ENCODE results near the gene ZNF683. TPM values are rescaled to one million over a fixed set of nuclear protein-coding genes. Genes with fewer than 3 reads are reported as not detected.

The ZNF683 gene
- total and polyA plus RNA-seq, 9 of the 15 experiments (the other 6 are each of a cell fraction or from before 2014, with no cell fraction given) = not detected

DNA sequence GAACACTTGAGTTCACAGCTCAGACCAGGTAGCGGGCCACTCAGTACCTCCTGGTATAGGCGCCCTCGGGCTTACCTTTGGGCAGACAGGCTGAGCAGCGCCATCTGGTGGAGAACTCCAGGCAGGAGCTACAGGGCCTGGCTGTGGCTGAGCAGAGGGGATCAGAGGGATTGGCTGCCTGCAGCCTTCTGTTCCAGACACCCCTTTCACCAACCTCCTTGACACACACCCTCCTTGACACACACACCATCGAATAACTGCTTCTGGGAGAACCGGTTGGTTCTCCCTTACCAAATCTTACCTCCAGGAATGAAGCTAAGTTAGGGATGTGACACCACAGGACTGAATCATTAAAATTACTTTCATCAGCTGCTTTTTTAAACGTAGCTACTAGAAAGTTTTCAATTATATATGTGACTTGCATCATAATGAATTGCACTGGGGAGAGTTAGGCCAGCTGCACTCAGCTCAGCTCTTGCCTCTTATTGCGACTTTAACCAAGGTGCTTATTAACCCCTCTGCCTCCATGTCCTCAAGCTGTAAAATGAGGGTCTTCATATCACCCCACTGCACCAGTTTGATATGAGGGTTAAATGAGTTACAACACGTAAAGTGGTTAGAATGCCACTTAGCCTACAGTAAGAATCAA is 44.7 kb upstream of the ZNF683 start (continued):
- no peak for TF ChIP-seq ARID4B (CRISPR knock-in tag; IDR thresholded peaks at IDR 0.05)
- no peak for TF ChIP-seq HDAC1 (IDR thresholded peaks at IDR 0.05)
- TF ChIP-seq ETS2 (tag; IDR thresholded peaks at IDR 0.05; ENCODE audit: borderline replicate concordance, poor library complexity, severe bottlenecking) = no peak
- no peak for TF ChIP-seq CBX2 (IDR thresholded peaks at IDR 0.05; ENCODE audit: insufficient read depth, low read length, poor library complexity, severe bottlenecking)
- TF ChIP-seq, protein P1, sequence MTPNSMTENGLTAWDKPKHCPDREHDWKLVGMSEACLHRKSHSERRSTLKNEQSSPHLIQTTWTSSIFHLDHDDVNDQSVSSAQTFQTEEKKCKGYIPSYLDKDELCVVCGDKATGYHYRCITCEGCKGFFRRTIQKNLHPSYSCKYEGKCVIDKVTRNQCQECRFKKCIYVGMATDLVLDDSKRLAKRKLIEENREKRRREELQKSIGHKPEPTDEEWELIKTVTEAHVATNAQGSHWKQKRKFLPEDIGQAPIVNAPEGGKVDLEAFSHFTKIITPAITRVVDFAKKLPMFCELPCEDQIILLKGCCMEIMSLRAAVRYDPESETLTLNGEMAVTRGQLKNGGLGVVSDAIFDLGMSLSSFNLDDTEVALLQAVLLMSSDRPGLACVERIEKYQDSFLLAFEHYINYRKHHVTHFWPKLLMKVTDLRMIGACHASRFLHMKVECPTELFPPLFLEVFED (CRISPR knock-in tag; conservative IDR thresholded peaks at IDR 0.05) = no peak
- TF ChIP-seq, protein P2, sequence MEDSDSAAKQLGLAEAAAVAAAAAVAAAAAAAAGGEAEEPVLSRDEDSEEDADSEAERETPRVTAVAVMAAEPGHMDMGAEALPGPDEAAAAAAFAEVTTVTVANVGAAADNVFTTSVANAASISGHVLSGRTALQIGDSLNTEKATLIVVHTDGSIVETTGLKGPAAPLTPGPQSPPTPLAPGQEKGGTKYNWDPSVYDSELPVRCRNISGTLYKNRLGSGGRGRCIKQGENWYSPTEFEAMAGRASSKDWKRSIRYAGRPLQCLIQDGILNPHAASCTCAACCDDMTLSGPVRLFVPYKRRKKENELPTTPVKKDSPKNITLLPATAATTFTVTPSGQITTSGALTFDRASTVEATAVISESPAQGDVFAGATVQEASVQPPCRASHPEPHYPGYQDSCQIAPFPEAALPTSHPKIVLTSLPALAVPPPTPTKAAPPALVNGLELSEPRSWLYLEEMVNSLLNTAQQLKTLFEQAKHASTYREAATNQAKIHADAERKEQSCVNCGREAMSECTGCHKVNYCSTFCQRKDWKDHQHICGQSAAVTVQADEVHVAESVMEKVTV (CRISPR knock-in tag; IDR thresholded peaks at IDR 0.05) = peak; percentile 63
- peak; percentile 68 to 87 for TF ChIP-seq RAD21 (CRISPR knock-in tag; conservative IDR thresholded peaks at IDR 0.05 in 1 of 2, IDR thresholded peaks at IDR 0.05 in 1 of 2)
- peak; percentile 71; the same call in 1 of the 2 replicates for TF ChIP-seq RB1 (IDR thresholded peaks at IDR 0.05; ENCODE audit: low read depth)
- TF ChIP-seq ZNF589 (CRISPR knock-in tag; IDR thresholded peaks at IDR 0.05; ENCODE audit: low read depth) = no peak
- no peak for TF ChIP-seq ADNP (tag; IDR thresholded peaks at IDR 0.05)
- TF ChIP-seq BRF1 (IDR thresholded peaks at IDR 0.05; ENCODE audit: borderline replicate concordance, extremely low read depth, insufficient read length) = no peak
- no peak for TF ChIP-seq NCOA4 (IDR thresholded peaks at IDR 0.05; ENCODE audit: partially characterized antibody)
- no peak for TF ChIP-seq TRIM28 (IDR thresholded peaks at IDR 0.05)
- TF ChIP-seq MTA3 (IDR thresholded peaks at IDR 0.05; ENCODE audit: borderline replicate concordance) = no peak
- TF ChIP-seq ARID3A (IDR thresholded peaks at IDR 0.05; ENCODE audit: borderline replicate concordance, low read depth, low read length) = no peak
